Endothelial cell of umbilical vein (primary cell): ENCODE results near the gene PCDHB13.

Experiments used
- CTCF ChIP-seq, 2 donors: IDR thresholded peaks; 1 replicate in 1 of 2; 2 replicates in 1 of 2; pipeline ENCODE4 v1.5.1; 2011; ENCODE audit warnings: low read length in 2 of 2, mild to moderate bottlenecking in 2 of 2, moderate library complexity in 2 of 2, control low read depth in 1 of 2, inconsistent platforms in 1 of 2, low read depth in 1 of 2; ENCODE audit not compliant: insufficient read depth in 1 of 2; ENCODE audit errors: extremely low read depth in 1 of 2
- EZH2 ChIP-seq: IDR thresholded peaks from 2 replicates; pipeline ENCODE4 v1.6.1; 2012; ENCODE audit warnings: borderline replicate concordance, low read depth, mild to moderate bottlenecking, moderate library complexity, low read length, inconsistent platforms; ENCODE audit not compliant: severe bottlenecking
- FOS ChIP-seq: IDR thresholded peaks from 2 replicates; pipeline ENCODE4 v1.6.1; 2011; ENCODE audit warnings: mild to moderate bottlenecking, low read length, moderate library complexity, borderline replicate concordance; ENCODE audit not compliant: insufficient read depth
- GATA2 ChIP-seq: IDR thresholded peaks from 2 replicates; pipeline ENCODE4 v1.7.0; 2011; ENCODE audit warnings: low read depth, mild to moderate bottlenecking, moderate library complexity, mixed read lengths, low read length; ENCODE audit not compliant: insufficient read length, insufficient read depth
- JUN ChIP-seq: IDR thresholded peaks from 2 replicates; pipeline ENCODE4 v1.6.1; 2011; ENCODE audit warnings: borderline replicate concordance, low read depth; ENCODE audit not compliant: insufficient read length, insufficient read depth
- MAX ChIP-seq: IDR thresholded peaks from 2 replicates; pipeline ENCODE4 v1.6.1; 2011; ENCODE audit not compliant: insufficient read depth, insufficient read length
- MYC ChIP-seq: IDR thresholded peaks from one replicate; pipeline ENCODE4 v1.6.1; 2011; ENCODE audit warnings: mild to moderate bottlenecking, low read depth, low read length
- POLR2A ChIP-seq: IDR thresholded peaks from 2 replicates; pipeline ENCODE4 v1.6.1; 2012; ENCODE audit warnings: low read depth, mild to moderate bottlenecking, control low read depth, low read length
- POLR2AphosphoS5 ChIP-seq: IDR thresholded peaks from 2 replicates; pipeline ENCODE4 v1.6.1; 2012; ENCODE audit warnings: low read depth, mild to moderate bottlenecking, control low read depth, low read length, moderate library complexity; ENCODE audit not compliant: insufficient read depth

- no peak for TF ChIP-seq EZH2
- no peak for TF ChIP-seq POLR2AphosphoS5
- TF ChIP-seq CTCF (IDR thresholded peaks at IDR 0.05; ENCODE audit: extremely low read depth in 1 of 2, insufficient read depth in 1 of 2, low read depth in 1 of 2, low read length in 2 of 2): peak in 1 of 2 donors; percentile 4
- TF ChIP-seq POLR2A: no peak
- TF ChIP-seq MAX: no peak
- no peak for TF ChIP-seq JUN
- no peak for TF ChIP-seq FOS
- TF ChIP-seq MYC: no peak
- TF ChIP-seq GATA2: no peak
Measured at GRCh38 chr5:141182248-141182647, 31.5 kb upstream of the PCDHB13 start, which contains the start of gene PCDHB16.
